ENCODE measurements around the gene ZNF581.

DNA sequence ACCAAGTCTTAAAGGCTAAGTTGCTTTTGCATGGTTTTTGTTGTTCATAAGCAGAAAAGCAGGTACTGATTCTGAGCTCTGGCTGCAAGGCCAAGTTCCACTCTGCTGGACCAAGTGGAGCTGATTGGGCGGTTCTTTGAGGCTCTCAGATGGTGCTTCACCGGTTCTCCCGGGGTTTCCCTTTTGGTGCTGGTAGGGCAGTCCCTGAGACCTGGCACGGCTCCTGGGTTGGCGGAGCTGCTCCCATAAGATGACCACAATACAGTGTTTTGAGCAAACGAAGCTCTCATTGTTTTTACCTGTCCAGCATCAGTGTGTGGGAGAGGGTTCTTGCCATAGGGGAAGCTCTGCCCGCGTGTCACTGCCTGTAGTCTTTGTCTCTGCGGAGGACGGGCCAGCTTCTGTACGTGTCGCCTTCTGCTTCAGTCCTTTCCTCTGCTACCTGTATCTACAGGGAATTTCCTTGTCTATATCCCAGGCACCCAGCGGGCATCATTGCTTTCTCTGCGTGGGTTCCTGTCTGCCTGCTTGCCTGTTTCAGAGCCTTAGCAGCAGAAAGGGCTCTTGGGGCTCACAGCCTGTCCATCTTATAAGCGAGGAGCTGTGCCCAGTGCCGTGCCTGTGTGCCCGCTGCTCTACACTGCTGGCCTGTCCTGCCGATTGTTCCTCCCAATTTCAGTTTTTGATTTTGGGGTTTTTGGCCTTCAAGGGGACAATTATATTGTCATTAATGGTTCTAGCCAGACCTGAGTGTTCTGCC is 13.7 kb downstream of the ZNF581 start:
- TF ChIP-seq, protein P1, sequence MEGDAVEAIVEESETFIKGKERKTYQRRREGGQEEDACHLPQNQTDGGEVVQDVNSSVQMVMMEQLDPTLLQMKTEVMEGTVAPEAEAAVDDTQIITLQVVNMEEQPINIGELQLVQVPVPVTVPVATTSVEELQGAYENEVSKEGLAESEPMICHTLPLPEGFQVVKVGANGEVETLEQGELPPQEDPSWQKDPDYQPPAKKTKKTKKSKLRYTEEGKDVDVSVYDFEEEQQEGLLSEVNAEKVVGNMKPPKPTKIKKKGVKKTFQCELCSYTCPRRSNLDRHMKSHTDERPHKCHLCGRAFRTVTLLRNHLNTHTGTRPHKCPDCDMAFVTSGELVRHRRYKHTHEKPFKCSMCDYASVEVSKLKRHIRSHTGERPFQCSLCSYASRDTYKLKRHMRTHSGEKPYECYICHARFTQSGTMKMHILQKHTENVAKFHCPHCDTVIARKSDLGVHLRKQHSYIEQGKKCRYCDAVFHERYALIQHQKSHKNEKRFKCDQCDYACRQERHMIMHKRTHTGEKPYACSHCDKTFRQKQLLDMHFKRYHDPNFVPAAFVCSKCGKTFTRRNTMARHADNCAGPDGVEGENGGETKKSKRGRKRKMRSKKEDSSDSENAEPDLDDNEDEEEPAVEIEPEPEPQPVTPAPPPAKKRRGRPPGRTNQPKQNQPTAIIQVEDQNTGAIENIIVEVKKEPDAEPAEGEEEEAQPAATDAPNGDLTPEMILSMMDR (IDR thresholded peaks at IDR 0.05): no peak
- TF ChIP-seq POLR2AphosphoS5 (IDR thresholded peaks at IDR 0.05): no peak

All from gastroesophageal sphincter (tissue), 3 donors.